ENCODE results near the gene CMTM7.

GRCh38 chr3:32449691-32450090 lies 58.0 kb downstream of the CMTM7 start:
- no peak for TF ChIP-seq CHD2 (IDR thresholded peaks at IDR 0.05; ENCODE audit: borderline replicate concordance, low read depth, low read length)
- TF ChIP-seq CBFB (IDR thresholded peaks at IDR 0.05; ENCODE audit: low read depth): no peak
- TF ChIP-seq TCF12 (IDR thresholded peaks at IDR 0.05; ENCODE audit: low read depth, low read length): no peak
- TF ChIP-seq CREB1 (IDR thresholded peaks at IDR 0.05; ENCODE audit: low read depth): no peak
- TF ChIP-seq POLR2AphosphoS2 (IDR thresholded peaks at IDR 0.05; ENCODE audit: low read depth, low read length): no peak
- TF ChIP-seq DPF2 (IDR thresholded peaks at IDR 0.05): no peak
- TF ChIP-seq CTCF (IDR thresholded peaks at IDR 0.05 in 2 of 3, conservative IDR thresholded peaks at IDR 0.05 in 1 of 3; ENCODE audit: control insufficient read depth in 2 of 3, extremely low read depth in 1 of 3, insufficient read depth in 1 of 3, low read depth in 3 of 3, low read length in 3 of 3): no peak
- no peak for TF ChIP-seq ZBTB33 (IDR thresholded peaks at IDR 0.05)
- TF ChIP-seq MYC (IDR thresholded peaks at IDR 0.05; ENCODE audit: insufficient read depth, insufficient read length, insufficient replicate concordance, low read length, severe bottlenecking): no peak
- no peak for TF ChIP-seq RAD21 (IDR thresholded peaks at IDR 0.05; ENCODE audit: insufficient read depth, low read depth, low read length)
- TF ChIP-seq ZNF24 (IDR thresholded peaks at IDR 0.05): no peak
